ENCODE measurements around the gene SPRTN. TPM values are rescaled to one million over a fixed set of nuclear protein-coding genes. Genes with fewer than 3 reads are reported as not detected.

SPRTN gene
- total RNA-seq, 1 experiment from 2014 or later: 14.9 TPM

- ATAC-seq: no peak
- no TSS peak for BruUV-seq (replicated peaks)
- no peaks in the 10 kb centered on the region for H3K9me3 ChIP-seq (ENCODE audit: control insufficient read depth in 1 of 2, insufficient read depth in 1 of 2, low read depth in 1 of 2, low read length in 2 of 2)
- no peaks in the 10 kb centered on the region for H3K9me2 ChIP-seq (ENCODE audit: insufficient read depth)
- peaks cover 17% of the 10 kb centered on the region for H3K79me2 ChIP-seq (ENCODE audit: insufficient read depth, low read length)
- H3K9ac ChIP-seq (ENCODE audit: low read length): no peak overlapping the region
- no peak overlapping the region for H2AFZ ChIP-seq (ENCODE audit: low read depth, low read length, poor library complexity, severe bottlenecking)
- no peak overlapping the region for H3K4me3 ChIP-seq (replicated peaks in 1 of 2; ENCODE audit: low read depth in 1 of 2, low read length in 2 of 2)
- H3K4me2 ChIP-seq (ENCODE audit: low read length): no peak overlapping the region
- intact Hi-C loops (cut with micrococcal nuclease): no loop called here
- no peak overlapping the region for H3K27ac ChIP-seq (ENCODE audit: low read depth, low read length)
- H3K36me3 ChIP-seq (ENCODE audit: control insufficient read depth in 1 of 2, insufficient read depth in 2 of 2, low read length in 2 of 2): peaks cover 5% of the 10 kb centered on the region in 2 experiments; a peak in 1 of 4 replicates
- H3K4me1 ChIP-seq (ENCODE audit: control insufficient read depth in 1 of 2, insufficient read depth in 2 of 2, low read length in 2 of 2): peaks cover 0 to 3% of the 10 kb centered on the region in 2 experiments; a peak in 1 of 4 replicates
- CTCF ChIA-PET: no interaction called here
- no peak for DNase-seq (ENCODE audit: low read depth, low spot score)
- H3K27me3 ChIP-seq (ENCODE audit: insufficient read depth, low read length): no peaks in the 10 kb centered on the region
- TF ChIP-seq ZNF274 (IDR thresholded peaks at IDR 0.05; ENCODE audit: low read depth, low read length) (no peak), CEBPB (IDR thresholded peaks at IDR 0.05; ENCODE audit: low read depth) (no peak)
- TF ChIP-seq, protein P1, sequence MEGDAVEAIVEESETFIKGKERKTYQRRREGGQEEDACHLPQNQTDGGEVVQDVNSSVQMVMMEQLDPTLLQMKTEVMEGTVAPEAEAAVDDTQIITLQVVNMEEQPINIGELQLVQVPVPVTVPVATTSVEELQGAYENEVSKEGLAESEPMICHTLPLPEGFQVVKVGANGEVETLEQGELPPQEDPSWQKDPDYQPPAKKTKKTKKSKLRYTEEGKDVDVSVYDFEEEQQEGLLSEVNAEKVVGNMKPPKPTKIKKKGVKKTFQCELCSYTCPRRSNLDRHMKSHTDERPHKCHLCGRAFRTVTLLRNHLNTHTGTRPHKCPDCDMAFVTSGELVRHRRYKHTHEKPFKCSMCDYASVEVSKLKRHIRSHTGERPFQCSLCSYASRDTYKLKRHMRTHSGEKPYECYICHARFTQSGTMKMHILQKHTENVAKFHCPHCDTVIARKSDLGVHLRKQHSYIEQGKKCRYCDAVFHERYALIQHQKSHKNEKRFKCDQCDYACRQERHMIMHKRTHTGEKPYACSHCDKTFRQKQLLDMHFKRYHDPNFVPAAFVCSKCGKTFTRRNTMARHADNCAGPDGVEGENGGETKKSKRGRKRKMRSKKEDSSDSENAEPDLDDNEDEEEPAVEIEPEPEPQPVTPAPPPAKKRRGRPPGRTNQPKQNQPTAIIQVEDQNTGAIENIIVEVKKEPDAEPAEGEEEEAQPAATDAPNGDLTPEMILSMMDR (IDR thresholded peaks at IDR 0.05 in 2 of 3, conservative IDR thresholded peaks at IDR 0.05 in 1 of 3; ENCODE audit: borderline replicate concordance in 1 of 3, insufficient read depth in 1 of 3, low read depth in 2 of 3, low read length in 2 of 3): no peak
- 0 out of 2 replicates have a peak, but pooled peaks cover 9% of the 10 kb centered on the region for H4K20me1 ChIP-seq (ENCODE audit: insufficient read depth)
- RAD21 ChIA-PET (ENCODE audit: low non-redundant PET in 1 of 2, low total read pairs in 2 of 2, uncharacterized antibody in 2 of 2, unreplicated experiment in 2 of 2): no interaction called here
- POLR2A ChIA-PET: no interaction called here
These were observed 24.2 kb downstream of the SPRTN start for GRCh38 chr1:231362325-231362724.

GRCh38 chr1:231363624-231364023 lies 25.5 kb downstream of the SPRTN start:
- ChIA-PET RAD21 (ENCODE audit: low non-redundant PET in 1 of 2, low total read pairs in 2 of 2, uncharacterized antibody in 2 of 2, unreplicated experiment in 2 of 2) (interaction anchor here in 1 of 2 experiments (0.6 kb wide), 1 partner anchor 168 kb away, joined by 3 read pairs; no protein-coding TSS in a partner anchor), CTCF (no interaction called here), POLR2A (no interaction called here)
- Histone ChIP-seq H3K9me3 (ENCODE audit: control insufficient read depth in 1 of 2, insufficient read depth in 1 of 2, low read depth in 1 of 2, low read length in 2 of 2) (no peaks in the 10 kb centered on the region), H3K27ac (ENCODE audit: low read depth, low read length) (no peak overlapping the region), H3K4me1 (ENCODE audit: control insufficient read depth in 1 of 2, insufficient read depth in 2 of 2, low read length in 2 of 2) (no peaks in the 10 kb centered on the region), H3K27me3 (ENCODE audit: insufficient read depth, low read length) (no peaks in the 10 kb centered on the region), H3K79me2 (ENCODE audit: insufficient read depth, low read length) (peaks cover 22% of the 10 kb centered on the region), H3K4me2 (ENCODE audit: low read length) (no peak overlapping the region), H3K4me3 (replicated peaks in 1 of 2; ENCODE audit: low read depth in 1 of 2, low read length in 2 of 2) (no peak overlapping the region), H3K9ac (ENCODE audit: low read length) (no peak overlapping the region), H3K36me3 (ENCODE audit: control insufficient read depth in 1 of 2, insufficient read depth in 2 of 2, low read length in 2 of 2) (peaks cover 5% of the 10 kb centered on the region in 2 experiments; a peak in 1 of 4 replicates), H4K20me1 (ENCODE audit: insufficient read depth) (0 out of 2 replicates have a peak, but pooled peaks cover 9% of the 10 kb centered on the region), H3K9me2 (ENCODE audit: insufficient read depth) (no peaks in the 10 kb centered on the region), H2AFZ (ENCODE audit: low read depth, low read length, poor library complexity, severe bottlenecking) (no peak overlapping the region)
- intact Hi-C loops (cut with micrococcal nuclease): no loop called here
- DNase-seq (ENCODE audit: low read depth, low spot score) (no peak), ATAC-seq (no peak)
- no TSS peak for BruUV-seq (replicated peaks)
- no peak for TF ChIP-seq JUND (IDR thresholded peaks at IDR 0.05)
- TF ChIP-seq ELF1 (IDR thresholded peaks at IDR 0.05; ENCODE audit: borderline replicate concordance, low read depth): no peak
- TF ChIP-seq REST (IDR thresholded peaks at IDR 0.05; ENCODE audit: low read depth): no peak
- TF ChIP-seq ATF3 (IDR thresholded peaks at IDR 0.05): no peak
- no peak for TF ChIP-seq POLR2A (IDR thresholded peaks at IDR 0.05; ENCODE audit: borderline replicate concordance, extremely low read depth, insufficient read depth, insufficient read length)
- no peak for TF ChIP-seq SP1 (IDR thresholded peaks at IDR 0.05; ENCODE audit: low read depth)
- TF ChIP-seq, protein P2, sequence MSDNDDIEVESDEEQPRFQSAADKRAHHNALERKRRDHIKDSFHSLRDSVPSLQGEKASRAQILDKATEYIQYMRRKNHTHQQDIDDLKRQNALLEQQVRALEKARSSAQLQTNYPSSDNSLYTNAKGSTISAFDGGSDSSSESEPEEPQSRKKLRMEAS (IDR thresholded peaks at IDR 0.05): no peak
- TF ChIP-seq CBX3 (IDR thresholded peaks at IDR 0.05; ENCODE audit: low read depth): no peak
